Neural progenitor cell (in vitro differentiated cells): ENCODE measurements around the gene ACOT7. TPM values are rescaled to one million over a fixed set of nuclear protein-coding genes. Genes with fewer than 3 reads are reported as not detected.

Experiments used
- DNase-seq: peaks from one replicate; pipeline ENCODE4 v3.0.0-alpha.2; 2016; ENCODE audit warnings: low spot score
- H2AFZ ChIP-seq: fragments of 200-600 bp; sonication (generic); replicated peaks from 2 replicates; pipeline ENCODE4 v1.6.1; 2016; ENCODE audit warnings: antibody characterized with exemption
- H3F3A ChIP-seq: fragments of 200-600 bp; sonication (generic); 2 replicates; pipeline ENCODE4 v1.6.1; 2016; ENCODE audit warnings: antibody characterized with exemption, low read depth
- H3K27ac ChIP-seq: fragments of 200-600 bp; sonication (generic); 2 replicates; pipeline ENCODE4 v1.5.1; 2016; ENCODE audit warnings: mild to moderate bottlenecking
- H3K27me3 ChIP-seq: fragments of 200-600 bp; sonication (generic); 2 replicates; pipeline ENCODE4 v1.6.1; 2016; ENCODE audit warnings: mild to moderate bottlenecking, moderate library complexity
- H3K36me3 ChIP-seq: fragments of 200-600 bp; sonication (generic); 2 replicates; pipeline ENCODE4 v1.5.1; 2016
- H3K4me1 ChIP-seq: fragments of 200-600 bp; sonication (generic); 2 replicates; pipeline ENCODE4 v1.6.1; 2016; ENCODE audit warnings: mixed run types
- H3K4me2 ChIP-seq: fragments of 200-600 bp; sonication (generic); 2 replicates; pipeline ENCODE4 v1.6.1; 2016
- H3K4me3 ChIP-seq: fragments of 200-600 bp; sonication (generic); 2 replicates; pipeline ENCODE4 v1.5.1; 2016
- H3K79me2 ChIP-seq: fragments of 200-600 bp; sonication (generic); 2 replicates; pipeline ENCODE4 v1.6.1; 2016; ENCODE audit warnings: low read depth
- H3K9ac ChIP-seq: fragments of 200-600 bp; sonication (generic); 2 replicates; pipeline ENCODE4 v1.6.1; 2016
- H3K9me3 ChIP-seq: fragments of 200-600 bp; sonication (generic); 2 replicates; pipeline ENCODE4 v1.5.1; 2016; ENCODE audit warnings: low read depth
- H4K20me1 ChIP-seq: fragments of 200-600 bp; sonication (generic); 2 replicates; pipeline ENCODE4 v1.6.1; 2016; ENCODE audit warnings: low read depth
- H3K27ac Mint-ChIP-seq: 3 replicates; pipeline ENCODE4 v1.8.0; 2021; ENCODE audit warnings: mixed read lengths
- H3K27me3 Mint-ChIP-seq: 2 replicates; pipeline ENCODE4 v1.8.0; 2022; ENCODE audit warnings: low read depth, mild to moderate bottlenecking, inconsistent platforms, moderate library complexity, mixed read lengths; ENCODE audit not compliant: insufficient read depth
- H3K36me3 Mint-ChIP-seq: 3 replicates; pipeline ENCODE4 v1.8.0; 2021; ENCODE audit warnings: mixed read lengths
- H3K4me1 Mint-ChIP-seq: 3 replicates; pipeline ENCODE4 v1.8.0; 2021; ENCODE audit warnings: mixed read lengths
- H3K4me3 Mint-ChIP-seq: 3 replicates; pipeline ENCODE4 v1.8.0; 2021; ENCODE audit warnings: mild to moderate bottlenecking, moderate library complexity, mixed read lengths
- H3K9me3 Mint-ChIP-seq: 3 replicates; pipeline ENCODE4 v1.8.0; 2020; ENCODE audit warnings: mixed read lengths
- EZH2 ChIP-seq: fragments of 200-600 bp; sonication (generic); IDR thresholded peaks from 2 replicates; pipeline ENCODE4 v1.6.1; 2017; ENCODE audit warnings: antibody characterized with exemption, mild to moderate bottlenecking, moderate library complexity
- EZH2phosphoT487 ChIP-seq: fragments of 200-600 bp; sonication (generic); IDR thresholded peaks from 2 replicates; pipeline ENCODE4 v1.6.1; 2017; ENCODE audit warnings: antibody characterized with exemption
- total RNA-seq: library from RNA; depleted of rRNA; stranded (reverse); fragments of >200 nt; gene quantifications from 2 replicates; pipeline ENCODE4 v1.2.3, GENCODE V29; 2015; ENCODE audit warnings: low replicate concordance
- TF ChIP-seq, protein P1 (sequence below): fragments of 200-600 bp; sonication (generic); IDR thresholded peaks from 2 replicates; pipeline ENCODE4 v1.5.1; 2017; ENCODE audit warnings: antibody characterized with exemption, mild to moderate bottlenecking

Gene ACOT7
- total RNA-seq, 1 donor from 2014 or later = 19.6 TPM

DNA sequence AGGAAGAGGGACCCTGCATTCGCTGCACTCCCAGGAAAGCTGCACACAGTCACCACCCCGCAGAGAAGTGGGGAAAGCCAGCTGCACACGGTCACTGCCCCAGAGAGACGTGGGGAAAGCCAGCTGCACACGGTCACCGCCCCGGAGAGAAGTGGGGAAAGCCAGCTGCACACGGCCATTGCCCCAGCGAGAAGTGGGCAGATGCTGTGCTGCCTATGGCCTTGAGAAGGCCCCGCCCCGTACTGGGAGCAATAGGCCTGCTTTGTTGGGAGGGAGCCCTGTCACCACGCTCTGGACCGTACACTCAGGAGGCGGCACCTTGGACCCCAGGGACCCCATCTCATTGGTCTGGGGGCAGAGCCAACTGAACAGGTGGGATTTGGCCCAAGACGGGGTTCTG, 128.4 kb downstream of the ACOT7 start:
- Histone ChIP-seq H3K4me1 (peaks cover 23% of the 10 kb centered on the region), H3K79me2 (no peaks in the 10 kb centered on the region), H3K4me3 (no peak overlapping the region), H3K9ac (no peak overlapping the region), H2AFZ (no peak overlapping the region), H3K9me3 (no peaks in the 10 kb centered on the region), H3K27me3 (no peaks in the 10 kb centered on the region), H3K27ac (no peak overlapping the region), H3F3A (peaks cover 23% of the 10 kb centered on the region), H3K4me2 (no peak overlapping the region), H3K36me3 (no peaks in the 10 kb centered on the region), H4K20me1 (peaks cover 4% of the 10 kb centered on the region)
- H3K27me3 Mint-ChIP-seq = peaks cover 2% of the 10 kb centered on the region
- H3K27ac Mint-ChIP-seq = peak overlapping the region; percentile 37
- H3K4me3 Mint-ChIP-seq = peak overlapping the region; percentile 43
- TF ChIP-seq, protein P1, sequence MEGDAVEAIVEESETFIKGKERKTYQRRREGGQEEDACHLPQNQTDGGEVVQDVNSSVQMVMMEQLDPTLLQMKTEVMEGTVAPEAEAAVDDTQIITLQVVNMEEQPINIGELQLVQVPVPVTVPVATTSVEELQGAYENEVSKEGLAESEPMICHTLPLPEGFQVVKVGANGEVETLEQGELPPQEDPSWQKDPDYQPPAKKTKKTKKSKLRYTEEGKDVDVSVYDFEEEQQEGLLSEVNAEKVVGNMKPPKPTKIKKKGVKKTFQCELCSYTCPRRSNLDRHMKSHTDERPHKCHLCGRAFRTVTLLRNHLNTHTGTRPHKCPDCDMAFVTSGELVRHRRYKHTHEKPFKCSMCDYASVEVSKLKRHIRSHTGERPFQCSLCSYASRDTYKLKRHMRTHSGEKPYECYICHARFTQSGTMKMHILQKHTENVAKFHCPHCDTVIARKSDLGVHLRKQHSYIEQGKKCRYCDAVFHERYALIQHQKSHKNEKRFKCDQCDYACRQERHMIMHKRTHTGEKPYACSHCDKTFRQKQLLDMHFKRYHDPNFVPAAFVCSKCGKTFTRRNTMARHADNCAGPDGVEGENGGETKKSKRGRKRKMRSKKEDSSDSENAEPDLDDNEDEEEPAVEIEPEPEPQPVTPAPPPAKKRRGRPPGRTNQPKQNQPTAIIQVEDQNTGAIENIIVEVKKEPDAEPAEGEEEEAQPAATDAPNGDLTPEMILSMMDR = no peak
- TF ChIP-seq EZH2 = no peak
- no peaks in the 10 kb centered on the region for H3K9me3 Mint-ChIP-seq
- peaks cover 51% of the 10 kb centered on the region for H3K4me1 Mint-ChIP-seq
- no peak for DNase-seq
- no peaks in the 10 kb centered on the region for H3K36me3 Mint-ChIP-seq

GRCh38 chr1:6263716-6264115, 129.9 kb downstream of the ACOT7 start:
- H3K27ac ChIP-seq = no peak overlapping the region
- no peaks in the 10 kb centered on the region for H3K36me3 ChIP-seq
- Mint-ChIP-seq H3K4me3 (no peak overlapping the region), H3K27ac (no peak overlapping the region), H3K9me3 (no peaks in the 10 kb centered on the region), H3K36me3 (peaks cover 2% of the 10 kb centered on the region), H3K4me1 (peaks cover 52% of the 10 kb centered on the region), H3K27me3 (peaks cover 5% of the 10 kb centered on the region)
- no peaks in the 10 kb centered on the region for H3K9me3 ChIP-seq
- TF ChIP-seq, protein P1 = no peak
- no peak for TF ChIP-seq EZH2phosphoT487
- no peak for TF ChIP-seq EZH2
- DNase-seq = no peak
- H3K4me2 ChIP-seq = no peak overlapping the region
- peaks cover 32% of the 10 kb centered on the region for H3F3A ChIP-seq
- no peak overlapping the region for H3K4me3 ChIP-seq
- H3K79me2 ChIP-seq = peaks cover 10% of the 10 kb centered on the region
- peaks cover 26% of the 10 kb centered on the region for H3K4me1 ChIP-seq
- H2AFZ ChIP-seq = no peak overlapping the region
- H3K27me3 ChIP-seq = peaks cover 8% of the 10 kb centered on the region
- H4K20me1 ChIP-seq = peaks cover 15% of the 10 kb centered on the region
- H3K9ac ChIP-seq = no peak overlapping the region

DNA sequence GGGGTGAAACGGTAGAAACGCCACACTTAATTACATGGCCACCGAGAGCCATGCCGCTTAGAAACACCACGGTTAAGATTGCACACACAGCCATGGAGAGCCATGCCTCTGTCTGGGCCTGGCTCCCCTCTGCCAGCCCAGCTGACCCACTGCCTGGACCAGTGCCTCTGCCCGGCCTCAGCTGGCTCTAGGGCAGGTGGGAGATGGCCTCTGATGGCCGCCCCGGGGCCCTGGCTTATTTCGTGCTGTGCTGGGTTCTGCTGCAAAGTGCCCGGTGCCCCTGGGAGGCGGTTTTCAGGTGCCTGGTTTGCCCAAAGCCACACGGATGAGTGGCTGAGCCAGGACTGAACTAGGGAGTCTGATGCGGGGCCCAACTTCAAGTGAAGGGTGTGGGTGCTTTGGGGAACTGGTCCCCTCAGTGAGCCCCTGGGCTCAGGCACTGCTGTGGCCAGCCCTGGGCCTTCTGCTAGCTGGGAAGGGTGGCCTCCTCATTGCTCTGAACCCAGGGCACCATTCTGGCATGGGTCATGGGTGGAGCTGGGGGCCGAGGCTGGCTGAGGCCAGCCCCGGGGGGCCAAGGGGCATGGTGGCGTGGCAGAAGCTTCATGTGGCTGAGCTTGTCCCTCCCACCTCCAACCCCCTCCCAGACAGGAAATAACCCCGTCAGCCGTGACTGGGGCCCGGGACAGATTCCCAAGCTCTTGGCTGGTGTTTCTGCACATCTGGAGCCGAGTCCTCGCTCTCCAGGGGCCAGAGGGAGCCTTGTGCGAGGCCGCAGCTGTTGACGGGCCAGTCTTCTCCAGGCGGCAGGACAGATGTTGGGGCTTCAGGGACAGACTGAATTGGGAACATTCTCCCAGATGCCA, 130.8 kb downstream of the ACOT7 start:
- H4K20me1 ChIP-seq = peaks cover 25% of the 10 kb centered on the region
- no peak for TF ChIP-seq EZH2
- TF ChIP-seq, protein P1 = no peak
- TF ChIP-seq EZH2phosphoT487 = no peak
- no peak overlapping the region for H3K27ac Mint-ChIP-seq

More for the DNA sequence above, 130.8 kb downstream of the ACOT7 start:
- Histone ChIP-seq H3F3A (peaks cover 27% of the 10 kb centered on the region), H3K79me2 (peaks cover 10% of the 10 kb centered on the region), H3K9me3 (no peaks in the 10 kb centered on the region), H3K36me3 (no peaks in the 10 kb centered on the region), H3K27ac (no peak overlapping the region), H2AFZ (no peak overlapping the region), H3K27me3 (peaks cover 8% of the 10 kb centered on the region), H3K4me3 (no peak overlapping the region), H3K4me1 (peaks cover 17% of the 10 kb centered on the region), H3K4me2 (no peak overlapping the region), H3K9ac (no peak overlapping the region)
- H3K4me1 Mint-ChIP-seq = peaks cover 43% of the 10 kb centered on the region
- H3K27me3 Mint-ChIP-seq = peaks cover 5% of the 10 kb centered on the region
- peak overlapping the region; percentile 57 for H3K4me3 Mint-ChIP-seq
- no peak for DNase-seq
- H3K9me3 Mint-ChIP-seq = no peaks in the 10 kb centered on the region
- H3K36me3 Mint-ChIP-seq = peaks cover 2% of the 10 kb centered on the region
